GM21528 (cell line): ENCODE data around the gene STX7.

Experiments
- ATAC-seq: cut with Tn5 transposase; IDR thresholded peaks from one replicate; pipeline ENCODE4 v1.9.1; 2021; ENCODE audit warnings: mild to moderate bottlenecking, moderate library complexity; ENCODE audit not compliant: unreplicated experiment, low FRiP score

STX7 gene

DNA sequence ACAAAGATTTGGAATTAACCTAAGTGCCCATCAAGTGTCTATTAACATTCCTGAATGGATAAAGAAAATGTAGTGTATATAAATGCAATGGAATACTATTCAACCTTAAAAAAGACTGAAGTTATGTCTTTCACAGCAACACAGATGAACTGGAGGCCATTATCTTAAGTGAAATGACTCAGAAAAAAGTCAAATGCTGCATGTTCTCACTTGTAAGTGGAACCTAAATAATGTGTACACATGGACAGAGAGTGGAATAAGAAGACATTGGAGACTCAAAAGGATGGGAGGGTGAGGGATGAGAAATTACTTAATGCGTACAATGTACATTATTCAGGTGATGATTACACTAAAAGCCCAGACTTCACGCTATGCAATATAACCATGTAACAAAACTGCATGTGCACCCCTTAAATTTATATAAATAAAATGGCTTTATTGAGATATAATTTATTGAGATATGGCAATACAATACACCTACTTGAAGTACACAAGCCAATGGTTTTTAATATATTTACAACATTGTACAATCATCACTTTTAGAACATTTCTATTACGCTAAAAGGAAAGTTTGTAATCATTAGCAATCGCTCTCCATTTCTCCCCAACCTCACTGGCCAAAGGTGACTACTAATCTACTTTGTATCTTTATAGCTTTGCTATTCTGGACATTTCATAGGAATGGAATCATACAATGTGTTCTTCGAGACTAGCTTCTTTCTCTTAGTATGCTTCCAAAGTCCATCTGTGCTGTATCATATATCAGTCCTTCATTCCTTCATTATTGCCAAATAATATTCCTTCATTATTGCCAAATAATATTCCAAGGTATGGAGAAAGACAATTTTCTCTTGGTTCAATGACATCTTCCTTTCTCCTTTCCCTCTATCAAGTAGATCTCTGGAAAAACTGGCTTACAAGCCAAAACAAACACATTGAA is 5.8 kb downstream of the STX7 start:
- no peak for ATAC-seq

DNA sequence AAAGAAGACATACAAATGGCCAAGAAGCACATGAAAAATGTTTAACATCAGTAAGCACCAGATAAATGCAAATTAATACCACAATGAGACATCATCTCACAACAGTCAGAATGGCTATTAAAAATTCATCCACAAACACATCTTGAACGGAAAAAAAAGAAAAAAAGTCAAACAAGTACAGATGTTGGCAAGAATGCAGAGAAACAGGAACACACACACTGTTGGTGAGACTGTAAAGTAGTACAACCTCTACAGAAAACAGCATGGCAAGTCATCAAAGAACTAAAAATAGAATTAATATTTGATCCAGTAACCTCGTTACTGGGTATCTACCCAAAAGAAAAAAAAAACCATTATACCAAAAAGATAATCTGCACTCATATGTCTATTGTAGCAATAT is 6.5 kb downstream of the STX7 start:
- ATAC-seq: no peak

DNA sequence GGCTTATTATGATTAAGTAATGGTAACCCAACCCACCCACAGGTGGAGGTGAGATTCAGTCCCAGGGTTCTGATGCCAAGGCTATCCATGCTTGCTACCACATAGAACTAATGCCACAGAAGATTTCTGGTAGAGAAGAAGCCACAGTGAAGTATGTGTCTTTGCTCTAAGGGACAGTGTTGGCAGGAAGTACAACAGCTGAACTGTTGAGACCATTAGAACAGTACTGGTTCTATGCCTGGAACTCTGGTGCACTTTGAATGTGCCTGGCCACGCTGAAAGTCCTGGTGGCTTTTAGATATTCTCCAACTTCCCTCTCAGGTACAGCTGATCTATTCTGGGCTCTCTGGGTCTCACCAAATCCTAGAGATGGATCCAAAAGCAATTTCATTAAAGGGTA is 7.8 kb downstream of the STX7 start:
- peak; percentile 44 for ATAC-seq

DNA sequence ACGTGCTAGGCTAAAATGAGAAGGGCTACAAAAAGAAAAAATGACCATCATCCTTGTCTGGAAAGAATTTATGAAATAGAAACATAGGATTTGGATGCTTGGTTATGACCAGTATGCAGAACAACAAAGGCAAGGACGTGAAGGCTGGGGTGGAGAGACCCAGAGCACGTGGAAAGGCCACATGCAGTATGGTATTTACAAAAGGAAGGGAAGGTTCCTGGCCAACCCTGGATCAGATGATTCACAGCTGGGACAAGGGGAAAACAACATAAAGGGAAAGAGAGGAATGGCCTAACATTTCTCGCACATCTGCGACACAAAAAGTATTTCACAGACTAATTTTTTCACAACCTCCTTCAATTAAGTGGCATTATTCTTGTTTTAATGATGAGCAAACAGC is 8.2 kb downstream of the STX7 start:
- ATAC-seq: no peak

DNA sequence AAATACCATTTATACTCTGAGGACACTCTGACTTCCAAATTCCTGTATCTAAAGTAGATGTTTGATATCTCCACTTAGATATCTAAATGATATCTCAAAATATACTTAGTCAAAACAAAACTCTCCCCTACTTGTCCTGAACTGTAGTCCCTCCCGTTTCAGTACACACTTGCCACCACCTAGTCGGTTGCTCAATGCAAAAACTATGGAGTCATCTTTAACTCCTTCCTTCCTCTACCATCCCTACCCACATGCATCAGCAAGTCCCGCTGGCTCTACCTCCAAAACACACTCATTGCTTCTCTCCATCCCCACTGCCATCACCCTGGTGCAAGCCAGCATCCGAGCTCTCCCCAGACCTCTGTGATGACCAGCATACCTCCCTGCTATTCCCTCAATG is 13.2 kb downstream of the STX7 start:
- no peak for ATAC-seq

DNA sequence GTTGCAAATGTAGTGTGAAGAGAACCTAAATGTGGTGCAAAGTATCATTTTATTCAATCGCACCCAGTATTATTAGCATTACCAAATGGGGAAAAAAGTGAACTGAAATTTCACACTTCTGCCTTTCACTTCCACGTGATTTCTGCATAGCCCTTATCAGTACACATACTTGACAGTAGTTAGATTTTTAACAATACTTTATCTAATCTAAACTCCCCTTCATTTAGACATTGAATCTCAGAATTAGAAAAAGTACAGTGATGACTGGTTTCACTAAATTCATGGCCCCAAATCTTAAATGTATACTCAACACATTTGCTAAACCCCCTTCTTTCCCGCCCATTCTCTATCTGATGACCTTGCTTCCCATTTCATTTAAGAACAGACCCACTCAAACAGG is 14.3 kb downstream of the STX7 start:
- peak; percentile 58 for ATAC-seq

DNA sequence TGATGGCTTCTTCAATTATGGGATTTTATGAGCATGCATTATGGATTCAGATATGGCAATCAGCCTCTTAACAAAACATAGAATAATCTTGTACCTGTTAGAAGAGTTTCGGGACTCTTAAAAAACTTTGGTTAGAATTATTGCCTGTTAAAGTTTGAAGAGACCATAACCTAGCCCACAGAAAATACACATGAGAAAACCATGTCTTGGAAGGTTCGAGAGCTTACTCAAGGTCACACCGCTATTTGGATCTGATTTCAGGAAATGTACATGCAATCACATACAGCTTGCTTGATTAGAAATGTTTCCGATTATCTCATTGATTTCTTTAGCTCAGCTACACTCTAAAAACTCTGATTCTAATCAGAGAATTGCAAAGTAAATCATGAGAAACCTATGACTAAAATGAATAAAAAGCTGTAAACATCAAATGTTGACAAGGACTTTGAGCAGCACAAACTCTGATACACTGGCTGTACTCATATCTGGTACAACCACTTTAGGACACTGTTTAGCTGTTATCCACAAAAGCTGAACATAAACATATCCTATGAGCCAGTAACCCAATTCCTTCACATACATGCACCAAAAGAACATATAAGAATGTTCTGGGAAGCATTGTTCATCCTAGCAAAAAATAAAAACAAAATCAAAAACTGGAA is 16.3 kb downstream of the STX7 start:
- ATAC-seq: no peak

DNA sequence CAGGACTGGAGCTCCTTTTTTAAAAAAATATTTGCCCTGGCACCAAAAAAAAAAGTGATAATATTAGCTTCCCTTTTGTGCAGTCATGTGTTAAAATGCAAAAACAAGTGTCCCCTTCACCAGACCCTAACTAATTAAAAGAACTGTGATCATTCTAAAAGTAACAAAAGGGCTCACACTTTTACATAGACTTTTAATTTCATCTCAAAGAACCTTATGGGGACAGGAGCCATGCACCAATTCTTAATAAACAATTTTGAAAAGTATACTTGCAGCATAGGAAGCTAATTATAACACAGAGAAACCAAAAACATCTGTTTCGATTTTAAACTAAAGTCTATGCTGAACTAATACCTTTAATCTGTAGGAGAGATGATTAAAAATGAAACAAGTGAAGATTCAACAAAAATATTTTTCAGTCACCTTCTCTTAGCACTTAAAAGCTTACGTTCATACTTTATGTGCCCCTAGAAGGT is 17.3 kb downstream of the STX7 start:
- peak; percentile 50 for ATAC-seq

DNA sequence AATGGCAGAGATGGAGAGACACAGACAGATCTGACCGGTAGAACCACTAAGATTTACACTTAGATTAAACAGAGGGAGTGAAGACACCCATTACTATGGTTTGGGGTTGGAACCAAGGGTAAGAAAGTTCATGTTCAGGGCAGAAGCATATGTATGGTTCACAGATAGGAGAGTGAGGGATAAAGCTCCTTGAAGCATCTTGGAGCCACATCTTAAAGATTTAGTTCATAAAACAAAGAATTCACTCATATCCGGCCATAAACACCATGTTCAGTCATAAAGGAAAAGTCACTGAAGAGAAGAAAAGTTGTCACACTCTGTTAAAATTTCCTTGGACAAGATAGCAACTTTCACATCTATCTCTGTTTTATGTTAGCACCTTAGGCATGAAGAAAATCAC is 18.0 kb downstream of the STX7 start:
- ATAC-seq: no peak

DNA sequence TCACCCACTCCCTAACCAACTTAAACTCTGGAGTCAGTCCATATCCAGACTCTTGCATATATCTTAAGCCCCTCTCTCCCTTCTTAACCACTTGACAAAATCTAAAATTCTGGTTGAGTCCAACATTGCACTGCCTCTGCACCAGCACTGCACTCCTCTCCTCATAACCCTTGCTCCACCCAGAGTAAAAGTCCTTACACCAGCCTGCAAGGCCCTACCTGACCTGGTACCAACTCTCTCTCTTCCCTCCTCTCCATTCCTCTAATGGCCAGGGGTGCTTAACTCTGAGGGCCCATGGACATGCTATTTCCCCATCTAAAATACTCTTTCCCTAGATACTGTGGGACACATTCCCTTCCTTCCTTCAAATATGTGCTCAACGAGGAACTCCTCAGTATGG is 21.0 kb downstream of the STX7 start:
- ATAC-seq: no peak

DNA sequence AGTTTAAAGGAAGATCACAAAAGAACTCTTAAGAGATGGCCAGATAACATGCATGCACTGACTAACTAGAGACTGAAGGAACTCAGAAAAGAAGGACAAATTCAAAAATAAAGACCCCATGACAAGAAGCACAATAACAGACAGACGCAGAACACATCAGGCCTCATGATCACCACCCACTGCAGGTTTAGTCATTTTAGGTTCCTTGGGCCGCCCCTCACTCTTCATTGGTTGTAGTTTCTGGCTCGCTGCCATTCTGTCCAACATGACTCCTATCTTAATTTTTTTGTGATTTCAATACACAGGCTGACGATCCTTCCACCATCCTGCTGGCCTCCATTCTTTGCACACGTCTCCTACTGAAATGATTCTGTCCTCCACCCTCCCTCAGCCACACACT is 21.6 kb downstream of the STX7 start:
- ATAC-seq: no peak

DNA sequence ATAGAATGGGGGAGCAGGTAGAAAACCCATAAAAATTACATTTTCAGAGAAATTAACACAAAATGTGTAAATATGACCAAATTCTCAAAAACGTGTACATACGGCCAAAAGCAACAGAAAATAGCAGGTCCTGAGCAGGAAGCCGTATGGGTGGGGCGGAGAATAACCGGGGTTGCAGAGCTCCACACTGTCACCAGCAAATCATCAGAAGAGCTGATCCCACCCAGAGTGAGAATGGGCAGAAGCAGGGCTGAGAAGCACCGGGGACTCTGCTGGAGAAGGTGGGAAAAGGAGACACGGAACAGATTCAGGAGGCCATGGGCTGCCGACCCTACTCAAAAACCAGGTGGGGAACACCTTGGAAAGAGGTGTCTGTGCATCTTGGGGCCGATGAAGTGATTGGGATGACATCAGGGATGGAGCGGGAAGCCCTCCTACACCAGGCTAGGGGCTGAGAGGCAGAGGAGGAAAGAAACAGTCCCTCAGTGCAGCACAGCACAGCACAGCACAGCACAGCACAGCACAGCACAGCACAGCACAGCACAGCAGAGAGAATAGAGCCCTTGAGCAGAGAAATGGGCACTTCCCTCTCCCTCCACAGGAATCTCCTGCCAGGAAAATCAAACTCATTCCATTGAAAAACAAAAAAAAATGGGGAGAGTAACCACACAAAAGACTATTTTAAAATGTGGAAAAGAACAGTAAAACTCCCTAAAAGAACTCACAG is 22.3 kb downstream of the STX7 start:
- peak; percentile 63 for ATAC-seq

DNA sequence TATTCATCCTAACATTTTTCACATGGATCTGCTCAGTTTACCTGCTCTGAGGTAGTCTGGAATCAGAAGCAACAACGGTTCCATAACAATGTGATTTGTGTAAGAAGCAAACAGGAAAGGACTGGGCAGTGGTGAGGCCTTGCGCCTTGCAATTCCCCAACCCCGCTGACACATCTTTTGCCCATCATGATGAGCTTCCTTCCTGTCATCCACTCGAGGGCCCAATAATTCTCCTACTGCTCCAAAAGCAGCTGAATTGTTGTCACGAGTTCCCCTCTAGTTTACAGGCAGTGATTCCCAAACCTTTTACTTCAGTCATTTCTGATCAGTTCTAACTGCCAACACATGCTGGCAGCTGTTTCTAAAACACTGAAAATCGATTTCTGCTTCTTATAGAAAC is 22.9 kb downstream of the STX7 start:
- peak; percentile 42 for ATAC-seq

DNA sequence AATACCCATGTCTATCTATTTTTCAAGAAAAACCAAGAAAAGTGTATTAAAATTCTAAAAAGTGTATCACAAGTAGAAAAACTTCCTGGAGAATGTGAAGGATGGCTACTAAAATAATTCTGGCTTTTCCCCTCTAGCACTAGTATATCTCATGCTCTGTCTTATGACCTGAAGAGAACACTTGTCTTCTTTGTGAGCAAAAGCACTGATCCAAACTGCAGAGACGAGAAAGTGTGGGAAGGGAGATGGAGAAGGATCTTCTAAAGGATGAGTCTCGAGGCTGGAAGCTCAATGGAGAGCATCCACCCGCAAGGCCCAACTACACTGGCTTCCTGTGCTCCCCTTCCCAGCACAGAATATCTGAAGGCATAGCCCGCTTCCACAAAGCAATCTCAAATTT is 23.5 kb downstream of the STX7 start:
- no peak for ATAC-seq

DNA sequence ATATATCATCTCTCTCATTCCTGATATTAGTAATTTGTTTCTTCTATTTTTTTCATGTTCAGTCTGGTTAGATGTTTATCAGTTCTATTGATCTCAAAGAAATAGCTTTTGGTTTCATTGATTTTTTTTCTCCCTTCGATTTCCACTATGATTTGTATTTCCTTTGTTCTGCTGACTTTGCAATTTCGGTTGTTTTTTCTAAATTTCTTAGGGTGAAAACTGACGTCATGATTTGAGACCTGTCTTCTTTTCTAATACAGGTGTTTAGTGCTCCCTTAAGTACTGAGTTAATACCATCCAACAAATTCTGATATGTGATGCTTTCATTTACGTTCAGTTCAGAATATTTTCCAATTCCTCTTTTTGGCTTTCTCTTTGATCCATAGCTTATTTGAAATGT is 25.2 kb downstream of the STX7 start:
- no peak for ATAC-seq

DNA sequence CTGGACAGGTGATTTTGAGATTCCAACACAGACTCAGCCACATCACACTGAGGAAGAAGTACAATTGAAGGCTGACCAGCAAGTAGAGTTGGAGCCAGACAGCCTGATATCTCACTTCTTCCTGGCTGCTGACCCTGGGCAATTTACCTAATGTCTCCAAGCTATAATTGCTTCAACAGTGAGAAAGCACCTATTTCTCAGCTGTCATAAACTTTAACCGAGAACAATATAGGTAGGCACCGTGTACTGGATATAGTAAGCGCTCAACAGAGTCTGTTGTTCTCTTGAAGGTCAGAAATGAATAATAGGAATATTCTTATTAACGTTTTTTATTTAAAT is 28.3 kb downstream of the STX7 start:
- ATAC-seq: peak; percentile 38

DNA sequence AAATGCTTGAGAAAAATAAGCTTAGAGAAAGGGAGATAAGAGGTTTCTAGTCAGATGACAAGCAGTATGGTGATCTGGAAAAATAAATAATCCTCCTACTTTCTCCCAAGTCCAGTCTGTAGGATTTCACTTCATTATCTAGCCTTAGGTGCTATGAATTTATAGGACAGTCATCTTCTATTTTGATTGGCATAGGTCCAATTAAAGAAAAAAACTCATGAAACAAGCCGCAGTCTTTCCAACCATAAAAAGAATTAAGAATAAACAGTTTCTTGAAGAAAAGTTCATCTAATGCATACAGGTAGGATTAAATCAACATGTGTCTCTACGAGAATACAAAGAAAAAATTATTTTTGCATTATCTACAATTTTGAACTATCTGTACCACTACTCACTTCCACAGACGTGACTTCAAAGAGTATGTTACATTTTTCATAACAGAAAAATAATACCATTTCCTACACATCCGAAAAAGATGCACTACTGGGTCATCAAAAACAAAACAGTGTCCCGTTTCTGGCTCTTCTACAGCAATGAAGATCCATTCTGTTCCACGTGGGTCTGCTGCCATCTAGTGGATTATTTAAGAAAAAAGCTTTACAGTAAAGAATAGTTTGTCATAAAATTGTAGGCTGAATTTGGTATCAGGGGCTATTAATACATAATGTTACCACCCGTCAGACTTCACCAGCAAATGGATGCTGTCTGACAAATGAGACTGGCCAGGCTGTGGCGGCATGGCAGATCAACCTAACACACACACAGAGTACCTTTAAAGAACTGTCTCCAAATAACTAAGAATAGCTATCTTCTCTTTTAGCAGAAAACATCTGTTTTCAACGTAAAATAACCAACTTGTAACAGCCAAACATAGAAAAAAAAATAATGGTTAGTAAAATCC is 28.9 kb downstream of the STX7 start:
- ATAC-seq: peak; percentile 80

DNA sequence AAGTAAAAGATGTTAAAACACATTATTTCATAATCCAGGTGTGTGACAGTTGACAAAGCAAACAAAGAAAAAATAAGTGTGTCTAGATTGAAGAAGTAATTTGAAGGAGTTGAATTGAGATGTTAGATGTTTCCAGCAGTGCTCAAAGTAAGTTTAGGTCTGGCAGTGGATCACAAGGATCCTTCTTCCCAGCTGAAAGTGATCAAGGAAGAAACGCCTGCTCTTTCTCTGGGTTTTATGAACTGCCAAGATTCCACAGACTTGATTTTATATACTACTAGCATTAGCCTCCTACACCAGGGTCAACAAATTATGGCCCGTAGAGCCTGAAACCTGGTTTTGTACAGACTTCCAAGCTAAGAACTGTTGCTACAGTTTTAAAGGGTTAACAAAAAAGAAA is 30.3 kb downstream of the STX7 start:
- no peak for ATAC-seq

DNA sequence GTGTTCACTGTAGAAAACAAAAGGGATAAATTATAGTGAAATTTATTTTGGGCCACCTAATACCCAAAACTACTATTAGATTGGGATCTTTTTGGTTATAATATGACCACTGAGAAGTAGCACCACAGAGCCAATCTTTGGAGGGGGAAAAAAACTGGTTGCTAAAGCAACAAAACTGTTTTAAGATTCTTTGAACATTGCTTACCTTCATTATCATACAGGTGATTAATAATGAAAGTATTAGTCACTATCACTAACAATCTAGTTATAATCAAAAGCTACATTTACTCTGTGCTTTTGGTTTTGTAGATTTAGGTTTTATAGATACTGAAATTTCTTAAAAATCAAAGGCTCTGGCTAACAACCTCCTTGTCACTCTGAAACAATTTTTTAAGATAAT is 31.7 kb downstream of the STX7 start:
- ATAC-seq: no peak

DNA sequence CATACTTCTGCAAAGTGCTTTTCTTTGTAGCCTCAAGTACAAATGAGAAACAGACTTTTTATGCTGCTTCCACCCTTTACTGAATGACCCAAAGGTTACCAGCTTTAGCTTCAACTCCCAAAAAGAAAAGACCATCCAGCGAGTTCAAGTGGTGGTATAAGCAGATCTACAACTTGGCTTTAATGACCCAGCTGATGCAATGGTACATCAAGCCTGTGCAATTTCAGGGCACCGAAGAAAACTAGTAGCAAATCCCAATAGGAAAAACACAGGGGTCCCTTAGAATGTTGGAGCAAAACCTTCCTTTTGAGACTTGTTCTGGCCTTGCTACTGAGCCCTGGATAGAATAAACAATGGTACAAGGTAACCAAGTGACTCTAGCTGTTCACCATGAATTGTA is 33.8 kb downstream of the STX7 start:
- ATAC-seq: no peak
